ENCODE data around the gene MAS1L. TPM values are rescaled to one million over a fixed set of nuclear protein-coding genes. Genes with fewer than 3 reads are reported as not detected.

The MAS1L gene
- polyA plus RNA-seq, 3 donors: not detected

GRCh38 chr6:29510746-29511300 lies 23.1 kb upstream of the MAS1L start:
- DNase-seq: no peak

GRCh38 chr6:29510202-29510601 lies 22.4 kb upstream of the MAS1L start:
- DNase-seq: no peak

- no peak for DNase-seq
Observed at GRCh38 chr6:29509711-29510110, 22.0 kb upstream of the MAS1L start.

DNA sequence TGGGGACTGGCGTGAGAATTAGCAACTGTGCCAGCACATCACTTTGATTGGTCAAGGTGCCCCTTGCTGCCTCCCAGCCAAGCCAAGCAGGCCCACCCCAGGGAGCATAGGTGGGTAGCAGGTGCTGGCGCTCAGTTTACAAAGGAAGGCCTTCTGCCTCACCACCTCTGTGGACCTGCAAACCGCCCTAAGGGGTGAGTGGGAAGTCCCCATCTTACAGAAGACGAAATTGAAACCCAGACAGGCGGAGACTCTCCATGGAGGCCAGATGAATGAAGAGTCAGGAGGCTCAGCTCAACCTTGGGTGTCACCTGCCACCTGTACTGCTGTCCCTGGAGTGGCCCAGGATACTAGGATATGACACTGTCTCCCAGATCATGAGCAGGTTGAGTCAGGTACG lies 21.5 kb upstream of the MAS1L start:
- no peak for DNase-seq

- no peak for DNase-seq
Observed at GRCh38 chr6:29507319-29507718, 19.6 kb upstream of the MAS1L start.

GRCh38 chr6:29506446-29507067 lies 18.8 kb upstream of the MAS1L start:
- no peak for DNase-seq

GRCh38 chr6:29505808-29506207 lies 18.1 kb upstream of the MAS1L start:
- no peak for DNase-seq

DNA sequence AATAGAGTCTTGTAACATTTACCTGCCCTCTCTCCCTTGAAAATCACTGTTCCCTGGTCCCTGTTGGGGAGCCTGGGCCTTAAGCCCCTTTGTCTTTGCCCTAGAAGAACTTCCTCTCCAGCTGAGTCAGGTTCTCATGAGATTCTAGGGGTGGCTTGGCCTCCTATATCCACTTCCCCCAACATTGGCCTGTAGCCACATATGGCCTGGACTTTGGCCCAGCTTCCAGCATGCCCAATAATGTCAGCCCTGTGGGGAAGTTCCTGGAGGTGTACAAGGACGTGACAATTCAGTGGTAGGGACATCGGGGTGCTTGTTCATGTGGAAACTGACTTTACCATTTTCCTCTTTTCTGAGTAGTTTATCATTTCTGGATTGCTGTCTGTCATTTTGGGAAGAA lies 17.2 kb upstream of the MAS1L start:
- no peak for DNase-seq

GRCh38 chr6:29502597-29502996 lies 14.8 kb upstream of the MAS1L start:
- no peak for DNase-seq

DNA sequence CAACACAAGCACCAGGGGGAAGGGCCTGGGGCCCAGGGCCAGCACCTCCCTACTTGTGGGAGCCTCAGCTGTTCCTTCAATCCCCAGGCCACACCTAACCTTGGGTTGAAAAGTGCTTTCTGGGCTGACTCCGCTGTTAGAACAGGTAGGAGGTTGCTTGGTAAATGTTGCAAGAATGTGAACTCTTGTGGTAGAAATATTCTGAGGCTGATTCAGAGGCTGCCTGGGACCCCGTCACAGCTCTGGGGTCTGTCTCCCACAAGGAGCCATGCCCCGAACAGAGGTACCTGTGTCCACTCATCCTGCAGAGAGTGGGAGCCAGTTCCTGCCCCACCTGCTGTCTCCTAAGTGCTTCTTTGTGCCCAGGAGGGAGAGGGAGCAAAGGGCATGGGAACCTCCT lies 14.4 kb upstream of the MAS1L start:
- no peak for DNase-seq

DNA sequence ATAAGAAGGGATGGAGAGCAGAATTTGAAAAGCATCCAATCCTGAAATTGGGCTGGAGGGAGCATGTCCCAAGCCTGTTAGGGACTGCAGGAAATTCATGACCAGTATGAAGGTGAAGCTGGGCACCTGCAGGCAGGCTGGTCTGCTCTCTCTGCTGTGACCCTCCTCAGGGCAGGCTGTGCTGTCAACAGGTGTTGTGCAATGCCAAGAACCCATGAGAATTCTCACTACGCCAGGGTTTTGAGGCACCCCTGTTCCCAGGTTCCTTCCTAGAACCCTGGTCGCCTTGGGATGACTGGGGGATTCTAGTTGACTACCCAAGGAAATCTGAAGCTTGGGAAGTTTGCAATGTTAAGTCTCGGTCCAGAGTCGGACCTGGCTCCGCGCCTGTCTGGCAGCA lies 13.3 kb upstream of the MAS1L start:
- DNase-seq: no peak

- no peak for DNase-seq
Observed at GRCh38 chr6:29500594-29500993, 12.8 kb upstream of the MAS1L start.

DNA sequence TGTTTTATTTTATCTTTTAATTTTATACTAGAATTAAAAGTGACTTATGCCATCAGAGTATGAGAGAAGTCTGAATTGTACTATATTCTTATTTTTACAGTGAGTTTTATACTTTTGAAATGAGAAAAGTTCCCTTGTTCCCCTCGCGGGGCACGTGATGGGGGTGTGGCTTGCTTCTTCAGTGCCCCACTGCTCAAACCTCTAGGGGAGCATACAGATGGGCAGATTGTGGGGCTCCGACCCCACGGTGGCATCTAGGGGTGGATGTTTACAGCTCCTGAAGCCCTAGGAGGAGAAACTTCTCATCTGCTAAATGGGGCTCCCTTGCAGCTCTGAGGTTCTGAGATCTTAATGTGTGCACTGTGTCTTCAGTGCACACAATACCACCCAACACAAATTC lies 11.9 kb upstream of the MAS1L start:
- no peak for DNase-seq

GRCh38 chr6:29496961-29497360 lies 9.2 kb upstream of the MAS1L start:
- no peak for DNase-seq

DNA sequence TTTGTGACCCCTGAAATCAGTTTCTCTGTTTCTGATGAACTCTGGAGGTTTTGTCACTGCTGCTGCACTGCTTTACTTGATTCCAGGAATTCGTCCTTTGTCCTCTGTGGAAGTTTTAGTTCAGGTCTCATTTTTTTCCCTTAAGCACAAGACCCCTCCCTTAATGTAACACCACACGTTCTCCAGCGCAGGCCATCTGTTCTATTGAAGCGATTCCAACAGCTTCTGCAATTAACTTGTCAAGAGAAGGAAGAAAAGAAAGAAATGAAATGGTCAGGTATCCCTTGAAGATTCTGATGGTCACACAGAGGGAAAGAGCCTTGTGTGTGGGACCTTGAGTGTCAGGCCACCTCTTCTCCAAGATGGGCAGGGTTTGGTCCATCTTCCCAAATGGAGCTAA lies 7.8 kb upstream of the MAS1L start:
- no peak for DNase-seq

DNA sequence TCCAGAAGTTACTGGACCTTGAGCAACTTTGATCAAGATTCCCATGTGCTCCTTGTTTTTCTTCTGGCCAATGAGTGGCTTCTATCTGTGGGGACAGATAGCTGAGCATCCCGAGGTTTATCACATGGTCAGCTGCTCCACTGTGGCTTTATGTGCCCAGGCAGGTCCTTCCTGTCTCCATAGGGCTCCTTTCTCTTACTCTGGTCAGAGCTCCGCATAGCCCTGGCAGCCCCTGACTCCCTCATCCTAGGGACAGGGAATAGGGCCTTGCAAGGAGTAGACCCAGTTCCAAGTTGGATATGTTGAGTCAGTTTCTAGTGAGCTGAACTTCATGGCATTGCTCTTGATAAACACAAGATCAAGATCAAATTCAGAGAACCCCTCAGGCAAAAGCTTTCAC lies 6.4 kb upstream of the MAS1L start:
- DNase-seq: no peak

DNA sequence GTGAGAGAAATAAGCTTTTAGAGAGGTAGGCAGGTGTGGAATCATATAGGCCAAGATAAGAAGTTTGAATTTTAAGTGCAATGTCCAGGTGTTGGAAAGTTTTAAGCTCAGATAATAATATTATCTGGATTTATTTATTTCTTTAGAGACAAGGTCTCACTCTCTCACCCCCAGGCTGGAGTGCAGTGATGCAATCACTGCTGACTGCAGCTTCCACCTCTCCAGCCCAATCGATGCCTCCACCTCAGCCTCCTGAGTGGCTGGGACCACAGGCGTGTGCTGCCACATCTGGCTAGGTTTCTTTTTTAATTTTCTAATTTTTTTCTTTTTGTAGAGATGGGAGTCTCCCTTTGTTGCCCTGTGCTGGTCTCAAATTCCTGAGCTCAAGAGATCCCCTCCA lies 5.5 kb upstream of the MAS1L start:
- DNase-seq: no peak

GRCh38 chr6:29491574-29491973 lies 3.8 kb upstream of the MAS1L start:
- DNase-seq: no peak

- DNase-seq: no peak
Observed at GRCh38 chr6:29490552-29490951, 2.8 kb upstream of the MAS1L start.

- no peak for DNase-seq
Observed at GRCh38 chr6:29490055-29490454, 2.3 kb upstream of the MAS1L start.

GRCh38 chr6:29489286-29489685 lies 1.5 kb upstream of the MAS1L start:
- DNase-seq: no peak

DNA sequence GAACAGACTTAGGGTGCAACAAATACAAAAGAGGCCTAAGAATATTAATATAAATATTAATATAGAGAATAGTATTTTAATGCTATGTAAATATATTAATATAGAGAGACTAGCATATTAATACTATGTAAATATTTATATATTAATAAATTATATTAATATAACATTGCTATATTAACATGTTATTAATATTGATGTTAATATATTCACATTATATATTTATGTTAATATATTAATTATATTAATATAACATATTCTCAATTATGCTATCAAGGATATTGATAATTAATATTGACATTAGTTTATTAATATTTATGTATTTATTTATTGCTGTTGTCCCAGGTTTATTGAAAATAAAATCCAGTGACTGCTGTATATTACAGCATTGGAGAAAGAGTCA lies 1.1 kb upstream of the MAS1L start:
- no peak for DNase-seq

- no peak for DNase-seq
Observed at GRCh38 chr6:29487131-29487530, 625 bp downstream of the MAS1L start.

- no peak for DNase-seq
Observed at GRCh38 chr6:29486577-29486976, 1.2 kb downstream of the MAS1L start.

GRCh38 chr6:29483735-29484134 lies 4.0 kb downstream of the MAS1L start:
- DNase-seq: no peak
